ENCODE measurements around the gene KCTD10.

KCTD10 gene

GRCh38 chr12:109477185-109477962 is at the start of gene KCTD10, which contains the start of gene UBE3B:
Gene KCTD10, minus strand, starts transcription at chr12:109477300. Its CDS starts 38 bp downstream, at chr12:109477262.
Gene UBE3B, plus strand, starts transcription at chr12:109477634. Its CDS starts 5,918 bp downstream, at chr12:109483552.
- DNase-seq (ENCODE audit: low spot score): peak; percentile 96

GRCh38 chr12:109525279-109525585 is 48.1 kb upstream of the KCTD10 start:
- no peak for DNase-seq (ENCODE audit: low spot score)

- no peak for DNase-seq (ENCODE audit: low spot score)
Measured at GRCh38 chr12:109524466-109525278, 47.6 kb upstream of the KCTD10 start.

GRCh38 chr12:109523504-109523903 is 46.4 kb upstream of the KCTD10 start:
- DNase-seq (ENCODE audit: low spot score): no peak

- no peak for DNase-seq (ENCODE audit: low spot score)
Measured at GRCh38 chr12:109523071-109523470, 46.0 kb upstream of the KCTD10 start.

GRCh38 chr12:109521831-109522230 is 44.7 kb upstream of the KCTD10 start:
- no peak for DNase-seq (ENCODE audit: low spot score)

- no peak for DNase-seq (ENCODE audit: low spot score)
Measured at GRCh38 chr12:109519787-109520186, 42.7 kb upstream of the KCTD10 start.

- peak; percentile 88 for DNase-seq (ENCODE audit: low spot score)
Measured at GRCh38 chr12:109518820-109519665, 41.9 kb upstream of the KCTD10 start.

- DNase-seq (ENCODE audit: low spot score): no peak
Measured at GRCh38 chr12:109517619-109518018, 40.5 kb upstream of the KCTD10 start.

GRCh38 chr12:109513977-109514376 is 36.9 kb upstream of the KCTD10 start:
- DNase-seq (ENCODE audit: low spot score): no peak

GRCh38 chr12:109513051-109513450 is 36.0 kb upstream of the KCTD10 start:
- no peak for DNase-seq (ENCODE audit: low spot score)

GRCh38 chr12:109512608-109513007 is 35.5 kb upstream of the KCTD10 start:
- DNase-seq (ENCODE audit: low spot score): no peak

GRCh38 chr12:109510196-109510595 is 33.1 kb upstream of the KCTD10 start:
- no peak for DNase-seq (ENCODE audit: low spot score)

- no peak for DNase-seq (ENCODE audit: low spot score)
Measured at GRCh38 chr12:109504068-109504467, 27.0 kb upstream of the KCTD10 start.

GRCh38 chr12:109503611-109504010 is 26.5 kb upstream of the KCTD10 start:
- no peak for DNase-seq (ENCODE audit: low spot score)

GRCh38 chr12:109502332-109502731 is 25.2 kb upstream of the KCTD10 start:
- no peak for DNase-seq (ENCODE audit: low spot score)

- DNase-seq (ENCODE audit: low spot score): no peak
Measured at GRCh38 chr12:109501299-109501698, 24.2 kb upstream of the KCTD10 start.

GRCh38 chr12:109500406-109501185 is 23.5 kb upstream of the KCTD10 start:
- DNase-seq (ENCODE audit: low spot score): no peak

- DNase-seq (ENCODE audit: low spot score): no peak
Measured at GRCh38 chr12:109497675-109498074, 20.6 kb upstream of the KCTD10 start.

- no peak for DNase-seq (ENCODE audit: low spot score)
Measured at GRCh38 chr12:109496306-109496705, 19.2 kb upstream of the KCTD10 start.

GRCh38 chr12:109495012-109495411 is 17.9 kb upstream of the KCTD10 start:
- DNase-seq (ENCODE audit: low spot score): no peak
